ENCODE measurements around the gene DLEC1. TPM values are rescaled to one million over a fixed set of nuclear protein-coding genes. Genes with fewer than 3 reads are reported as not detected.

Gene DLEC1
- total and polyA plus RNA-seq, 7 donors = 0.16 to 0.60 (median 0.41) TPM

- 30 to 68% methylated on average over 11 of the region's 11 CpGs for WGBS, 2 donors
- TF ChIP-seq CTCF (IDR thresholded peaks at IDR 0.05) (no peak), POLR2A (IDR thresholded peaks at IDR 0.05) (no peak)
These were observed 35.1 kb upstream of the DLEC1 start for GRCh38 chr3:38003817-38004414.

GRCh38 chr3:38004415-38005075 lies 34.5 kb upstream of the DLEC1 start:
- Histone ChIP-seq H3K4me3 (no peak overlapping the region), H3K27me3 (no peaks in the 10 kb centered on the region), H3K36me3 (peaks cover 0 to 46% (median 12%) of the 10 kb centered on the region in 4 donors), H3K4me1 (peaks cover 0 to 16% (median 6%) of the 10 kb centered on the region in 4 donors), H3K9me3 (no peaks in the 10 kb centered on the region), H3K27ac (peak overlapping the region in 2 of 4 donors; percentile 25 to 46)
- intact Hi-C loops (cut with DNase I) = no loop called here
- peak; percentile 56 to 61 (median 60) for TF ChIP-seq CTCF (IDR thresholded peaks at IDR 0.05)
- TF ChIP-seq POLR2A (IDR thresholded peaks at IDR 0.05) = no peak
- WGBS, 2 donors = 17 to 63% methylated on average over 14 of the region's 14 CpGs
- peak; percentile 82 for DNase-seq

More at GRCh38 chr3:38003817-38004414, 35.1 kb upstream of the DLEC1 start:
- no peaks in the 10 kb centered on the region for H3K9me3 ChIP-seq
- H3K4me1 ChIP-seq = peaks cover 0 to 22% (median 7%) of the 10 kb centered on the region in 4 donors
- no peak overlapping the region for H3K4me3 ChIP-seq
- H3K27ac ChIP-seq = peak overlapping the region in 2 of 4 donors; percentile 25 to 46
- peaks cover 0 to 45% (median 12%) of the 10 kb centered on the region in 4 donors for H3K36me3 ChIP-seq
- H3K27me3 ChIP-seq = no peaks in the 10 kb centered on the region
- intact Hi-C loops (cut with DNase I) = loop anchor here (2.0 kb wide), 1 partner anchor 149 kb away; no protein-coding TSS in a partner anchor
- peak; percentile 64 for DNase-seq

- DNase-seq = no peak
- Histone ChIP-seq H3K4me1 (peaks cover 0 to 16% (median 6%) of the 10 kb centered on the region in 4 donors), H3K36me3 (peaks cover 0 to 54% (median 12%) of the 10 kb centered on the region in 4 donors), H3K9me3 (no peaks in the 10 kb centered on the region), H3K27ac (peak overlapping the region in 3 of 4 donors; percentile 11 to 46 (median 25)), H3K4me3 (no peak overlapping the region), H3K27me3 (no peaks in the 10 kb centered on the region)
- 21 to 65% methylated on average over 15 of the region's 15 CpGs for WGBS, 2 donors
- intact Hi-C loops (cut with DNase I) = no loop called here
- TF ChIP-seq POLR2A (IDR thresholded peaks at IDR 0.05) (no peak), EP300 (IDR thresholded peaks at IDR 0.05) (no peak), CTCF (IDR thresholded peaks at IDR 0.05) (no peak), POLR2AphosphoS5 (IDR thresholded peaks at IDR 0.05) (no peak)
These were observed 33.7 kb upstream of the DLEC1 start for GRCh38 chr3:38005076-38006020.

GRCh38 chr3:38006031-38006430 lies 33.0 kb upstream of the DLEC1 start:
- H3K36me3 ChIP-seq = peaks cover 0 to 60% (median 12%) of the 10 kb centered on the region in 4 donors
- no peak for TF ChIP-seq POLR2AphosphoS5 (IDR thresholded peaks at IDR 0.05)
- no peak for TF ChIP-seq CTCF (IDR thresholded peaks at IDR 0.05)
- TF ChIP-seq POLR2A (IDR thresholded peaks at IDR 0.05) = no peak
- no peak for TF ChIP-seq EP300 (IDR thresholded peaks at IDR 0.05)
- H3K27me3 ChIP-seq = no peaks in the 10 kb centered on the region
- H3K4me3 ChIP-seq = no peak overlapping the region
- 67 to 87% methylated on average over 5 of the region's 5 CpGs for WGBS, 2 donors
- intact Hi-C loops (cut with DNase I) = no loop called here
- H3K9me3 ChIP-seq = no peaks in the 10 kb centered on the region
- H3K27ac ChIP-seq = no peak overlapping the region
- peaks cover 0 to 16% (median 6%) of the 10 kb centered on the region in 4 donors for H3K4me1 ChIP-seq
- no peak for DNase-seq
